Pancreas (tissue), 10 donors: ENCODE results near the gene CRYGD. TPM values are rescaled to one million over a fixed set of nuclear protein-coding genes. Genes with fewer than 3 reads are reported as not detected.
A peak's percentile ranks its signal among the peaks of the same experiment; 100 is the strongest.

Source experiments
- ATAC-seq, 4 donors: fragments of 200-7000 bp; cut with Tn5 transposase; one replicate each; pipeline versions ENCODE4 v1.8.0 to v1.9.1; 2020; ENCODE audit warnings: mild to moderate bottlenecking in 4 of 4, moderate library complexity in 4 of 4
- DNase-seq, 6 donors: peaks; one replicate each; pipeline ENCODE4 v3.0.0-alpha.2; 2020
- FAIRE-seq: peaks from 2 replicates; lab custom pipeline; 2012; peaks lifted over from hg19 to GRCh38; lab: Jason Lieb, UNC
- H3K27ac ChIP-seq, 4 donors: fragments of 200-600 bp; sonication (generic); 1 replicate in 3 of 4; 2 replicates in 1 of 4; pipeline versions ENCODE4 v1.5.0 to v1.8.0; 2020
- H3K27me3 ChIP-seq, 4 donors: fragments of 200-600 bp; one replicate each; pipeline ENCODE4 v1.8.0; 2021
- H3K36me3 ChIP-seq, 3 donors: fragments of 200-600 bp; sonication (generic) in 1 of 3; one replicate each; pipeline versions ENCODE4 v1.5.0 to v1.8.0; 2020 to 2021
- H3K4me1 ChIP-seq, 3 donors: fragments of 200-600 bp; one replicate each; pipeline ENCODE4 v1.8.0; 2021
- H3K4me3 ChIP-seq, 4 donors: fragments of 200-600 bp; sonication (generic) in 2 of 4; one replicate each; pipeline versions ENCODE4 v1.5.0 to v1.8.0; 2020 to 2021
- H3K9me3 ChIP-seq, 4 donors: fragments of 200-600 bp; one replicate each; pipeline ENCODE4 v1.8.0; 2021
- WGBS, 2 donors: extraction: QIAGEN DNeasy Blood & Tissue Kit; methylation state at CpG; one replicate each; pipeline ENCODE4 v1.1.7; 2013; 5-methylcytosine and 5-hydroxymethylcytosine counted together
- intact Hi-C, 3 donors: fragments of 100-400 bp; cut with DNase I; formaldehyde crosslinking; loops; one replicate each; pipeline versions ENCODE4 v1.11.1 to v1.14.2; 2022
- polyA plus RNA-seq, 2 donors: library from polyadenylated mRNA; stranded (reverse); fragments of 200-250 nt; gene quantifications; one replicate each; pipeline ENCODE4 v1.2.3, GENCODE V29; 2013
- total RNA-seq, 6 donors: library from RNA; stranded (reverse); fragmentation: NEBNext Ultra II Directional in 4 of 6; extraction: Animal tissue kit (Norgen Biotek cat#: 25700) in 4 of 6; gene quantifications; one replicate each; pipeline versions ENCODE4 v1.2.1 to v1.2.4, GENCODE V29; 2021 to 2023
- TF ChIP-seq, protein P1 (sequence below), 4 donors: fragments of 200-600 bp; sonication (generic) in 3 of 4; IDR thresholded peaks; one replicate each; pipeline versions ENCODE4 v1.5.0 to v1.8.0; 2021; ENCODE audit warnings: antibody characterized with exemption in 4 of 4
- donor health status: healthy with polysubstance abuse.
- donor health status: DM: no; HTN: no; CAD: no; lungs with moderate emphysema.
- donor health status: DM: no; HTN: no; CAD: no.
- donor health status: control.
- donor health status: control.
- donor health status: Bipolar disorder and iron deficiency.
- donor health status: DM: yes; HTN: yes; CAD: no.
- donor health status: DM: no; HTN: no; CAD: no.
- donor health status: DM: no; HTN: no; CAD: no.
- donor health status: DM: yes; HTN: yes; CAD: no.

CRYGD gene
- total and polyA plus RNA-seq, 8 donors, result 0.28 TPM; not detected in 7

DNA sequence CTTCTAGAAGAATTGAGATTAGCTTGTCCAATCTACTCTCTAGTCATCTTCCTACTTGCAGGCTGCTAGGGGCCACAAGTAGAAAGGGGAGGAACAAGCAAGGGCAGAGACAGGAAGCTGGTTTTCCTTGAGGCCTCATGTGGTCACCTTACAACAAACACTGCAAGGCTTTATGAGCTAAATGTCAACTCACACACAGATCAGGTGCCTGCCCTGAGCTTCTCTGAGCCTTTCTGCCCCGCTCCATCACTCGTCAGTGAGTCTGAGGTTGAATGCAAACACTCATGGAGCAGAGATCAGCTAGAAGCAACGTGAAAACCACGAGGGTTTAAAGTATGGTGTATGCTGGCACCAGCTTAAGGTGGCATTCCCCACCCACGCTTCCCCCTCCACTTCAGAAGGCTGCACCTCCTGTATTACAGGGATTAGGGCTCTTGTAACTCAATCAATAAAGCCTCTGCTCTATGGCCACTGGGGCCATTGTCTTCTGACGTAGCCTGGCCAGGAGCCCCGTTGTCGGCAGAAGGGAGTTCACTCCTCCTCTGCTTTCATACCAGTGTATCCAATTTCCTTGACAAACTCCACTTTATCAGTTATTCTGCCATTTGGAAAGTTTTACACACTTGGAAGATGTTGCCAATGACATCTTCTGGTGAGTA is 10.7 kb upstream of the CRYGD start:
- DNase-seq, result no peak
- intact Hi-C loops, result no loop called here
- Histone ChIP-seq H3K27me3 (no peaks in the 10 kb centered on the region), H3K4me3 (no peak overlapping the region), H3K4me1 (peaks cover under 1 to 4% (median 2%) of the 10 kb centered on the region in 3 donors), H3K27ac (no peak overlapping the region), H3K36me3 (no peaks in the 10 kb centered on the region), H3K9me3 (no peaks in the 10 kb centered on the region)
- ATAC-seq, result no peak
- WGBS, 2 donors, result 46 to 55% methylated on average over 7 to 8 of the region's 8 CpGs
- no peak for FAIRE-seq
- TF ChIP-seq, protein P1, sequence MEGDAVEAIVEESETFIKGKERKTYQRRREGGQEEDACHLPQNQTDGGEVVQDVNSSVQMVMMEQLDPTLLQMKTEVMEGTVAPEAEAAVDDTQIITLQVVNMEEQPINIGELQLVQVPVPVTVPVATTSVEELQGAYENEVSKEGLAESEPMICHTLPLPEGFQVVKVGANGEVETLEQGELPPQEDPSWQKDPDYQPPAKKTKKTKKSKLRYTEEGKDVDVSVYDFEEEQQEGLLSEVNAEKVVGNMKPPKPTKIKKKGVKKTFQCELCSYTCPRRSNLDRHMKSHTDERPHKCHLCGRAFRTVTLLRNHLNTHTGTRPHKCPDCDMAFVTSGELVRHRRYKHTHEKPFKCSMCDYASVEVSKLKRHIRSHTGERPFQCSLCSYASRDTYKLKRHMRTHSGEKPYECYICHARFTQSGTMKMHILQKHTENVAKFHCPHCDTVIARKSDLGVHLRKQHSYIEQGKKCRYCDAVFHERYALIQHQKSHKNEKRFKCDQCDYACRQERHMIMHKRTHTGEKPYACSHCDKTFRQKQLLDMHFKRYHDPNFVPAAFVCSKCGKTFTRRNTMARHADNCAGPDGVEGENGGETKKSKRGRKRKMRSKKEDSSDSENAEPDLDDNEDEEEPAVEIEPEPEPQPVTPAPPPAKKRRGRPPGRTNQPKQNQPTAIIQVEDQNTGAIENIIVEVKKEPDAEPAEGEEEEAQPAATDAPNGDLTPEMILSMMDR (IDR thresholded peaks at IDR 0.05), result no peak

DNA sequence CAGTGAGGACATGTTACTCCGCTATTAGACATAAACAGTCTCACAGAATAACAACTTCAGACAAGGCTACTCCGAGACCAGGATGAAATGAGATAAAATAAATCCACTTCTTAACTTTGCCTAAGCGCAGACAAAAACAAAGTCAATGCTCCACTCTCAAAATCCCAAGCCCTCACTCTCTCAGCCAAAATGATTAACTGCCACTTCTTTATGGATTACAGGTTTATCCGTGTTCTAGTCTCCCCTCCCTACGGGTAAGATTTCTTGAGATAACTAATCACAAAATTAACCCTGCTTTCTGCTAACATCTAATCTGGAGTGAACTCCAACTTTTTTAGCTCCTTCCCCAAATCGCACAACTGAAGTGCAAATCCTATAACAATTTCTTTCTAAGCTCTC is 6.4 kb upstream of the CRYGD start:
- intact Hi-C loops, result no loop called here
- no peak overlapping the region for H3K27ac ChIP-seq
- H3K4me1 ChIP-seq, result peaks cover 0 to 6% (median 4%) of the 10 kb centered on the region in 3 donors
- 37 to 38% methylated on average over 6 of the region's 6 CpGs for WGBS, 2 donors
- no peak for FAIRE-seq
- H3K36me3 ChIP-seq, result no peaks in the 10 kb centered on the region
- no peak overlapping the region for H3K4me3 ChIP-seq
- no peaks in the 10 kb centered on the region for H3K27me3 ChIP-seq
- DNase-seq, result no peak
- no peak for ATAC-seq
- TF ChIP-seq, protein P1 (IDR thresholded peaks at IDR 0.05), result no peak
- no peaks in the 10 kb centered on the region for H3K9me3 ChIP-seq

DNA sequence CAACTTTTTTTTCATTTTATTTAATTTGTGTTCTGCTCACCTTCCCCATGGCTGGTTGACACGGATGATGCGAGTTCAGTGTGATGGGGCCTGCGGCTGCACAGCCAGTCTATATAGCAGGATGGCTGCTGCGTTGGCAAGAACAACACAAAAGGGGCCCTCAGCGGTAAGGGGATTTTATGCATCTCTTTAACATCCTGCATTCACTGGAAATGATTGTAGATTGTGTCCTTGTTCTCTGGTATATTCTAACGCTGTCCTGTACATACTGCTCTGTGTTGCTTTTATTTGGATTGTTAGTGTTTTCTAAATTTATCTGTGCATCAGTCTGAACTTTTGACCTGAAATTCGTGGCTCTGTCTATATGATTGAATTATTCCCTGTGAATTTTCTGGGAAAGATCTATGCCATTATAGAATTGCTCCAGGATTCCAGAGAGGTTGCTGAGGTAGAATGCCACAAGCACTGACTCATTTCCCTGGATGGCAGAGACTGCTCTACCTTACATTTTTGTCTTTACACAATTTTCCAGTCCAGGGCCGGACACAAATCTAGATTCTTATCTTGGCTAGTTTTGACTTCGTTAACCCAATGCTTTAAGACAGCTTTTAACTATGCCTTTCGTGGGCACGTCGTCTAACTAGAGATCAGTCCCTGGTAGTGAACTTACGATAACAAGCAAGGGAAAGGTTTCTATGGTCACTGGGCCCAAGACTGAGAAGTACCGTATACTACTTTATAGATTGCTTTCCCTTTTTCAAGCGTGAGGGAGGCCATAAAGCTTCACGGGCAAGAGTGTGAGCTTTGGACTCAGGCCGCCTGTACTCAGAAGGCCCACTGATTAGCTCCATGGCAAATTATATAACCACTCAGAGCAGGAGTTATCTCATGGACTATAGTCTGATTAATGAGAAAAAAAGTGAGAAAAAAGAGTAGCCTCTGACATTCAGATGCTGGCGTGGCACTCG is 5.7 kb upstream of the CRYGD start, which contains the start of gene CRYGC:
Gene CRYGC, minus strand, starts transcription at position 85 of the 968 bp plus-strand sequence. Its CDS starts 36 bp downstream, at position 49.
- intact Hi-C loops, result no loop called here
- peaks cover 0 to 6% (median 4%) of the 10 kb centered on the region in 3 donors for H3K4me1 ChIP-seq
- no peak within 1 kb of the TSS for H3K4me3 ChIP-seq
- no peaks in the 10 kb centered on the region for H3K36me3 ChIP-seq
- H3K27ac ChIP-seq, result no peak within 1 kb of the TSS
- no peaks in the 10 kb centered on the region for H3K27me3 ChIP-seq
- FAIRE-seq, result no peak
- DNase-seq, result no peak
- peak; percentile 28 to 90 (median 80) for ATAC-seq
- TF ChIP-seq, protein P1 (IDR thresholded peaks at IDR 0.05), result no peak
- 49 to 50% methylated on average over 19 of the region's 19 CpGs for WGBS, 2 donors
- no peaks in the 10 kb centered on the region for H3K9me3 ChIP-seq

DNA sequence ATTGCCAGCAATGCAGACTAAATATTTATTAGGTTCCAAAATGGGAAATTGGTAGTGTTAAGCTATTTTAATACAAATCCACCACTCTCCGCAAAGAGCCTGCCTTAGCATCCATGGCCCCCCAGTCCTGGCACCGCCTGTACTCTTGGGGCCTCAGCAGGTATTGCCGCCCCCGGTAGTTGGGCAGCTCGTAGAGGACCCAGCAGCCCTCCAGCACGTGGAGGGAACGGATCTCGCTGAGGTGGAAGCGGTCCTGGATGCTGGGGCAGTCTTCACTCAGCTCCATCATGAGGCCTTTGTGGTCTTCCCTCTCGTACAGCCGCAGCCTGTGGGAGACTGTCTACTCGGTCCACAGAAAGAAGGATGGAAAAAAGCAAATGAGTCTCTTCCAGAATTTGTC is 3.8 kb upstream of the CRYGD start:
- Histone ChIP-seq H3K9me3 (no peaks in the 10 kb centered on the region), H3K27me3 (no peaks in the 10 kb centered on the region), H3K27ac (no peak overlapping the region), H3K36me3 (no peaks in the 10 kb centered on the region), H3K4me3 (no peak overlapping the region), H3K4me1 (peaks cover 0 to 6% (median 4%) of the 10 kb centered on the region in 3 donors)
- ATAC-seq (no peak), DNase-seq (no peak), FAIRE-seq (no peak)
- TF ChIP-seq, protein P1 (IDR thresholded peaks at IDR 0.05), result no peak
- intact Hi-C loops, result no loop called here
- WGBS, 2 donors, result 94 to 95% methylated on average over 12 of the region's 12 CpGs
